ENCODE results near the gene CSF1.

Gene CSF1

DNA sequence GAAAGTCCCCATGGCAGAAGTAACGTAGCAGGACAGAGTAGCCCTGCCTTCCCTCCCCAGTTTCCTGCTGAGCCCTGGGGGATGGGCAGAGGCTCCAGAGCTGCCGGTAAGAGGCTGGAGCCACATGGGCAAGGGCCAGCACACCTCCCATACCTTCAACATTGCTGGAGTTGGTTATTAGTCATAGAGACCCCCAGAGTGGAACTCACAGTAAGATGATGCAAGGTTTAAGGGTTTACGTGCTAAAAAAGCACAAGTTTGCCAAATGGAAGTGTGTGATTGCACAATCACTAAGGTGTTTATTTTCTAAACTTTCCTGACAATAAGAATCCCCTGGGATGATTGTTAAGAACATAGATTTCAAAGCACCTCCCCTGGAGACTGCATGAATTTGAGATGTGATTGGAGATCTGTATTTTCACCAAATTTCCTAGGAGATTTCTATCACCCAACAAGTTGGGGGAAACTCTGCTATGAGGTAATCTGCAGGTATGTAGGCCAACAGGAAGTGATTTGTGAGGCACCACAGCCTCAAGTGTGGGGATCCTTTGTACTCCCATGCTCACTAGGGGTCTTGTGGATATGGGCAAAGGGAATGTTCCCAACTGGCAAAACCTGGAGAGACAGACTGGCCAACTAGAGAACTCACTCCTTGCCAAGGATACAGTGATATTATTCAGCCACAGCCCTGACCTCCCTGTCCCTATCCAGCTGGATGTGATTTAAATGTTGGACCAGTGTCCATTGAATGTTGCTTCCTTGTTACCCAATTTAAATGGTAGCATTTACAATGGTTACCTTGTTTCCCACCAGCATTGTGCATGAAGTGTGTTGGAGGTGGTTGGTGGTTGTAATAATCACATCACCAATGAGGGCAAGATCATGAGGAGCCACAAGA, 37.1 kb upstream of the CSF1 start:
- no peak overlapping the region for H3K27ac ChIP-seq
- TF ChIP-seq, protein P1, sequence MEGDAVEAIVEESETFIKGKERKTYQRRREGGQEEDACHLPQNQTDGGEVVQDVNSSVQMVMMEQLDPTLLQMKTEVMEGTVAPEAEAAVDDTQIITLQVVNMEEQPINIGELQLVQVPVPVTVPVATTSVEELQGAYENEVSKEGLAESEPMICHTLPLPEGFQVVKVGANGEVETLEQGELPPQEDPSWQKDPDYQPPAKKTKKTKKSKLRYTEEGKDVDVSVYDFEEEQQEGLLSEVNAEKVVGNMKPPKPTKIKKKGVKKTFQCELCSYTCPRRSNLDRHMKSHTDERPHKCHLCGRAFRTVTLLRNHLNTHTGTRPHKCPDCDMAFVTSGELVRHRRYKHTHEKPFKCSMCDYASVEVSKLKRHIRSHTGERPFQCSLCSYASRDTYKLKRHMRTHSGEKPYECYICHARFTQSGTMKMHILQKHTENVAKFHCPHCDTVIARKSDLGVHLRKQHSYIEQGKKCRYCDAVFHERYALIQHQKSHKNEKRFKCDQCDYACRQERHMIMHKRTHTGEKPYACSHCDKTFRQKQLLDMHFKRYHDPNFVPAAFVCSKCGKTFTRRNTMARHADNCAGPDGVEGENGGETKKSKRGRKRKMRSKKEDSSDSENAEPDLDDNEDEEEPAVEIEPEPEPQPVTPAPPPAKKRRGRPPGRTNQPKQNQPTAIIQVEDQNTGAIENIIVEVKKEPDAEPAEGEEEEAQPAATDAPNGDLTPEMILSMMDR (conservative IDR thresholded peaks at IDR 0.05), result no peak
- no peak for TF ChIP-seq ZFX (IDR thresholded peaks at IDR 0.05)

DNA sequence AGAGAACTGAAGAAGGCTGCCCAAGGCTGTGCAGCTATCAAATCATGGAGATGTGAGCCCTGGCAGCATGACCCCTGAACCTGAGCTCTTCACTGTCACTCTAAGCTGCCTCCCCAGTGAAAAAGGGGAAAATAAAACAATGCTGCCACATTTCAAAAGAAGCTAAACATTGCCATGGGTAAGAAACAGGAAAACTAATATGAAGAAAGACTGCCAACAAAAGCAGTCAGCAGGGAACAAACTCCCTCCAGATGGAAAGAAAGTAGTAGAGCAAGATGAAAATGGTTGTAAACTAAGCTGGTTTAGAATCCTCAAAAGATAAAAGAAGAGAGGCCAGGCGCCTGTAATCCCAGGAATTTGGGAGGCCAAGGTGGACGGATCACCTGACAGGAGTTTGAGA, 36.2 kb upstream of the CSF1 start:
- TF ChIP-seq ZFX (IDR thresholded peaks at IDR 0.05), result no peak
- TF ChIP-seq, protein P1 (conservative IDR thresholded peaks at IDR 0.05), result no peak
- no peak overlapping the region; the same call in 1 of the 2 replicates for H3K27ac ChIP-seq

DNA sequence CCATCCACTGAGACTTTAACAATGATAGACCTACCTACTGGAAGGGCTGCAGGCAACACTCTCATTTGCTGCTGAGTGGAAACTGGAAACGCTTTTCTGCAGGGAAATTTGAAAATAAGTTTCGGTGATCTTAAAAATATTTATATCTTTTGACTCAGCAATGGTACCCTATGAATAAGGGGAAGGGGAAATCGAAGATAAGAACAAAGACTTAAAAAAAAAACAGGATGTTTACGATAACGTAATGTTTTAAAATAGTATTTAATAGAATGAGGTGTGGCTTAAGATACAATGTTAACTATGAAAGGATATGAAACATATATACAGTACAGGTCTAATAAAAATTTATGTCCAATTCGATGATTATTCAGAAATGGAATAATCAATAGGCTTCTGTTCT, 34.8 kb upstream of the CSF1 start:
- TF ChIP-seq ZFX (IDR thresholded peaks at IDR 0.05), result no peak
- TF ChIP-seq, protein P1 (conservative IDR thresholded peaks at IDR 0.05), result no peak
- H3K27ac ChIP-seq, result no peak overlapping the region

DNA sequence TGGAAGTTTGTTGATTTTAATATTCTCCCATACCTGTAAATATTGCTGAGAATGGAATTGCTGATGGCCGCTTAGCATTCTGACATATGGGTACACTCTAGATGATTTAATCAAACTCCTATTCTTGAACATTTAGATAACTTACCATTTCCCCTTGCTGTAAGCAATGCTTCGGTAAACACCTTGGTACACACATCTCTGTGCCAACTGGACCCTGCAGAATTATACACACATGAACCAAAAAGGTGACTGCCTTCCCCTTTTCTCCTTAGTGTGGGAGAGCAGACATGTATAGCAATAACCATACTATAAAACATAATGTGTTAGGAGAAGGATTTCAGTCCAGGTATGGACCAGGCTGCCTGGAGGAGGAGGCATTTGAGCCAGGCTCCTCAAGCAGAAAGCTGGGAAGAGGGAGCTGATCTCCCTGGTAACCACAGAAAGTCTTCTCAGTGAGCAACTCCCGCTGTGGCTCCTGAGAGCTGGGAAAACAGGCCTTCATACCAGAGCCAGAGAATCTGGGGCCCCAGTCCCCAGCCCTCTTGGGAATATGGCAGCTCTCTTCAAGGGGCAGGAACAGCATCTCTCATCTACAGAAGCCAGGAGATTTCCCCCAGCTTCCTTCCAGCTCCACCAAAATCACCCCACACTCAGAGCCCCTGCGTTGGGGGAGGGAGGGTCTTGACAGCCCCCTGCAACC, 33.9 kb upstream of the CSF1 start:
- peak overlapping the region; percentile 43 for H3K27ac ChIP-seq

DNA sequence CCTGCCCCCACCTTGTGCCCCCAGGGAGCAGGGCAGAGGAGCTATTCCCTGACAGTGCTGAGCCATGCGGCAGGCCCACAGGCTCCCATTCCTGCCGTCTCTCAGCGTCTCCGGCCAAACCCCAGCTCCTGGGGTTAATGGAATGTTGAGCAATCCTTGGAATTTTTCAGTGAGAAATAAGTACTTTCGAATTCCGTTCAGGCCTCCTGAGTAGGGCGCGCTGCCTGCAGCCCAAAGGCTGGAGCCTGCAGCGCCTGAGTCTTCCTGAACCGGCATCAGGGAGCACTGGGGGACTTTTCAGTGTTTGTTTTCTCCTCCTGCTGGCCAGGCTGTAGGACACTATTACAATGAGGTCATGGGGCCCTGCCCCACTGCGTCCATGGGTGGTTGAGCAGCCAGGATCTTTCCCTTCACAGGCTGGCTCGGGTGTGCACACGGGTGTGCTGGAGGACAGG, 33.3 kb upstream of the CSF1 start:
- H3K27ac ChIP-seq, result peak overlapping the region; percentile 43
- no peak for TF ChIP-seq ZFX (IDR thresholded peaks at IDR 0.05)
- TF ChIP-seq, protein P1 (conservative IDR thresholded peaks at IDR 0.05), result no peak

More for the DNA sequence above, 33.9 kb upstream of the CSF1 start:
- TF ChIP-seq, protein P1 (conservative IDR thresholded peaks at IDR 0.05), result no peak
- TF ChIP-seq ZFX (IDR thresholded peaks at IDR 0.05), result no peak

DNA sequence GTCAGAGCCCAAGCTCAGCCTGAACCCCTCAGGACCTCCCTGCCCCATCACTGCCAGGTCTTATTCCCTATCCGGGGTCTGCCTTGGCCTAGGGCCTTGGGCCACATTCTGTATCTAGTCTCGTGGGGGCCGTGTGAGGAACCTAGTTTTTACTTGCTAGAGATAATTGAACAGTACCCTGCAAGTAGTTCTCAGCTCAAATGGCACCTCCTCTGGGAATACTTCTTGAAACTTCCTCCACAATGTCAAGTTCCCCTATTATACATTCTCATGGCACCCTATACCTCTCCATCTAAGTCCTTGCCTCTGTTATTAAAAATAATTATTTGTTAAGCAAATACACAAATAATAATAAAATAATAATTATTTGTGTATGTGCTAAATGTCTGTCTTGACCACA, 32.9 kb upstream of the CSF1 start:
- TF ChIP-seq, protein P1 (conservative IDR thresholded peaks at IDR 0.05), result no peak
- TF ChIP-seq ZFX (IDR thresholded peaks at IDR 0.05), result no peak
- H3K27ac ChIP-seq, result peak overlapping the region; percentile 43
